CD4-positive, alpha-beta T cell treated with Interferon gamma for 1 hour (primary cell): Measurements from ENCODE around the gene NALCN.

Source experiments
- DNase-seq: peaks from one replicate; pipeline ENCODE4 v3.0.0-alpha.2; 2020

Gene NALCN

DNA sequence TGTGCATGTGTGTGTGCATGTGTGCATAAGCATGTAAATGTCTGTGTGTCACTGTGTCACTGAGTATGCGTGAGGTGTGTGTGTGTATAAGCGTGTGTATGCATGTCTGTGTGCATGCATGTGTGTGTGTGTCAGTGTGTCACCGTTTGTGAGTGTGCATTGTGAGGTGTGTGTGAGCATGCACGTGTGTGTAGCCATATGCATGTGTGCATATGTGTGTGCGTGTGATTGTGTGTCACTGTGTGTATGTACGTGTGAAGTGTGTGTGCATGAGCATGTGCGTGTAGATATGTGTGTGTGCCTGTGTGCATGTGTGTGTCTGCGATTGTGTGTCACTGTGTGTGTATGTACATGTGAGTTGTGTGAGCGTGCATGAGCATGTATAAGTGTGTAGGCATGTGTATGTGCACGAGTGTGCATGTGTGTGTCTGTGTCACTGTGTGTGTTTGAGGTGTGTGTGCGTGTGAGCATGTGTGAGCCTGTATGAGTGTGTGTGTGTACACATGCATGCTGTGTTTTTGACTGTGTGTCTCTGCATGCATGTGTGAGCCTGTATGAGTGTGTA lies 144.5 kb downstream of the NALCN start:
- no peak for DNase-seq

DNA sequence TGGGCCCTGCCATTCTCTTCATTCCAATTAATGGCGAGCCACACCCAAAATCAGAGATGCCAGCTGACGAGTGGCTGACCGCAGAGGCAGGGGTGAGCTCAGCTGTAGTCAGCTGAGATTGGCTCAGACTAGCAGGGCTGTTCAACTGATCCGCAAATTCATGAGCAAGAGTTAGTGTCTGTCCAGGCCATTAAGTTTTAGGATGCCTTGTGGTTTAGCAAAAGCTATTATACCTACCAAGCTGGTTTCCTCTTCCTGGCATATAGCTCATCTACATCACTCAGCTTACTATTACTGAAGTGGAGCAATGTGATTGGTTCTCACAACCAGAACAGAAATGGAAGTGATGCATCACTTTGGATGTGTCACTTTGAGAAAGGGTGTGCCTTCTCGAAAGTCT lies 148.7 kb downstream of the NALCN start:
- DNase-seq: no peak

DNA sequence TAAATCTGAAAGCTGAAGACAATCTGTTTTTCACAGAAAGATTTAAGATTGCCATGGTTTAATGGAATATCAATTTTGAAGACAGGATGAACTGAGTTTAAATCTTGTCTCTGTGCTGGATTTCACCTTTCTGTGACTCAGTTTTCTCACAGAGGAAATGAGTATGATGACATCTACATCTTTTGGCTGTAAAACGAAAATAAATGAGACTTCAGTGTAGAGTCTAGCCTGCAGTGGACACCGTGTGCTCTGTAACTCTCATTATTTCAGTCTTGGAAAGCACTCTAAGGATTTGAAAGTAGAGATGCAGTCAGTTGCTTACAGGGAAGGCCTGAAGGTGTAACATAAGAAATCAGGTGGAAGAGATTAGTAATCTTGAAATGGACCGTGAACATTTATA lies 150.4 kb downstream of the NALCN start:
- no peak for DNase-seq

DNA sequence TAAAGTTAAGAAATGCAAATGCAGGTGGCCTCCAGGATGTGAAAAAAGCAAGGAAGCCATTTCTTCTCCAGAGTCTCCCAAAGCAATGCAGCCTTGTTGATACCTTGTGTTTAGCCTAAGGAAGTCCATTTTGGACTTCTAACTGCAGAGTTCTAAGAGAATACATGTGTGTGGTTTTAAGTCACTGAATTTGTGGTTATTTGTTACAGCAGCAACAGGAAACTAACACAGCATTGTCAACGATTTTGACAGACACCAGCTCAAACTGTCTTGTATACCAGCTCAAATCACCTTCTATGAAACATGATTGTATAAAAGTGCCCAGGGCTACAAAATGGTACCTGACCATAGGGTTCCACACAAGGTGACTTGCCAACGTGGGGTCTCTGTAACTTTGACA lies 151.4 kb downstream of the NALCN start:
- no peak for DNase-seq

DNA sequence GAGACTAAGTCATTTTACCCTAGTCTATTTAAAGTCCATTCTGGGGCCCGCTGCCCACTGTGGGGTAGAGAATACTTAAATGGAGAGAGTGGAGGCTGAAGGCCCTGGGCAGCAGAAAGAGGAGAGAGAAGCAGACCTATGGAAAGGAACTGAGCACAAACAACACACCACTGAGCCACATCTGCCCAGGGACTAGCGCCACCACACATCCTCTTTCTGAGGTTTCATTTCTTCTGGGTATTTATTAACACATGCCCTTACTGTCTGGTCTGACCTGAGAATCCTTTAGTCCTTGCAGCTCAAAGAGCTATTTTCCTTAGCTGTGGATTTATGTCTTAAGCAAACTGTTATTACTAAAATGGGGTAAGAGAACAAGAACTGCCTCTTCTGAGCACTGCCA lies 154.0 kb downstream of the NALCN start:
- DNase-seq: no peak

DNA sequence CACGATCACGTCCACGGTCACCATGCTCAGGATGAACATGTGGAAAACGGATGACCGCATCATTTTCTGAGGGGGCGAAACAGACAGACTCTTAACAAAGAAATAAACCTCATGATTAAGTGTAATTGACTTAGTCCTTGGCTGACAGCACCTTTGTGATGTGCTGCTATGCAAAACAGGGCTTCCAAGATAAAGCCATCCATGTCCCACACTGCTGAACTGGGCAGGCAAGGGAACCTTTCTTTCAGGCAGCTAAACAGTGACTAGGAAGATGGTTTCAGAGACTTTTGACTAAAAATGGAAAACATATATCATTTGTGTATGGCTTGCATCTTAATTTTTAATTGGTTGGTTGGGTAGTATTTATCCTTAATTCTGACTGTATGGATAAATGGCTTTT lies 157.8 kb downstream of the NALCN start:
- no peak for DNase-seq

DNA sequence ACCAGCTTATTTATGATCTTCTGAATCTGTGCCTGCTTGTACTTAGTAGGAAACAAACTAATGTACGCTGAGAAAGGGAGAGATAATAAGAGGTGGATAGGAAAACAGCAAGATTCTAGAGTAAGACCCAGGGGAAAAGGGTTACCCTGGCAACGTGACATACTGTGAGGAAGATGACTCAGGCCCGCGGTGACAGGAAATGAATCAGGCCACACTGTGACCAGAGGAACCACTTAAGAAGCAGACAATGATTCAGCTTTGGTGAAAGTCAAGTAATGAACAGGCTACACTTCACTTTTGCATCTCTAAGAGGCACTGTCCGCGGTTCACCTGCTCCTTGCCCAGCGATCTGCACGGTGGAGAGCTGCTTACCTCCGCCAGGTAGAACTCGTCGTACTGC lies 158.2 kb downstream of the NALCN start:
- no peak for DNase-seq

DNA sequence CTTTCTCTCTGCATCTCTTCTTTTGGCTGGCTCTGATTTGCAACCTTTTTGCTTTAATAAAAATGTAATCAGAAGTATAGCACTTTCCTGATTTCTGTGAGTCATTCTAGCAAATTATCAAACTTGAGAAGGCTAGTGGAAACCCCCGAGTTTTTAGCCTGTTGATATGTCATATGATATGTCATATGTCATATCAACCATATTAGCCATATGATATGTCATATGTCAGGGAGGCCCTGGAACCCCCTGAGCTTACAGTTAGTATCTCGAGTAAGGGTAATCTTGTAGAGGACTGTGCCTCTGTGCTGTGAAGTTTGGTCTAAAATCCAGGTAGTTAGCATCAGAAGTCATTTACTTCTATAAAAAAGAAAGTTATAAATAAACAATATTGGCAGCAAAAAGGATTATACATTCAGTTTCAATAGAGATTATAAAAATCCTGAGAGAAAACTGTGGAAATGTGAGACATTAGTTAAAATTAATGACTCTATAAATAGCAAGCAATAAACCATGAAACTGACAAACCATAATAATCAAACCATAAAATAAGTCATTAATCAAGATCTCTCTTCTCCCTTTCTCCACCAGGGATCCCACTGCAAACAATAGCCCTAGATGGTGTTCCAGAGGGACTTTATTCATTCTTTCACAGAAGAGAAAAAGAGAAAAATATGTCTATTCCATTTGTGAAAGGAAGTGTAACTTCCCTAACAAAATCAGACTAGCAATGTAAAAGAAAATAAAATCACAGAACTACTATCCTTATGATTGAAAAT lies 167.4 kb downstream of the NALCN start:
- DNase-seq: no peak

DNA sequence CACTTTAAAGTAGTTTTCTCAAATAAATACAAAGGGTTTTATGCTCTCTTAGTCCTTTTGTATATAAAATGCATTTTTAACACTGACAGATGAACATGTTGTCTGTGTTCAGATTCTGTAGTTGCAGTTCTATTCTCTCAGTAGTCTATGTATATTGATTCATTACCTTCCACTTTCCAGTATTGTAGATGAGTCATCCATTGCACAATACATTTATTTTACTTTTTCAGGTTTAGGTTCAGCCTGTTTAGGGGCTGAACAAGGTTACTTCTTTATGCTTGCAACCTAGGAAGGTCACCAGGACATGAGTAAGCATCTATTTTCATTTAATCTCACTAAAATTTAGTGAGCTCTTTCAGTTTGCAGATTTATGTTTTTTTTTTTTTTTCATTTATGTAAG lies 173.6 kb downstream of the NALCN start:
- no peak for DNase-seq

DNA sequence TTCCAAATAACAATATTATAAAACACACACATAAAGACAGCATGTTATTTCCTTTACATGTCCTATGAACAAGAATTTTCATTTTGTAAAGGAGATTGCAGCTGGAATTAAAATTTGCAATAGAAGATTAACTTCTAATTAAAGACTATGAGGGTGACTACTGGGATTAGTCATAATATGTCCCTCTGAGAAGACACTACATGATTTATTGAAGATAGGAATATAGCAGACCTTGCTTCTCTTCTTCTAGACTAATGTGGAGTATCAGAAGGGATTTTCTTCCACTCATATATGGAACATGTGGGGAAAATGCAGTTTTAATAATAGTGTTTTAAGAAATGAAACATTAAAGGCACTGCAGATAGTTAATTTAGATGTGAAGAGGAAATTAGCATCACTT lies 177.8 kb downstream of the NALCN start:
- no peak for DNase-seq

DNA sequence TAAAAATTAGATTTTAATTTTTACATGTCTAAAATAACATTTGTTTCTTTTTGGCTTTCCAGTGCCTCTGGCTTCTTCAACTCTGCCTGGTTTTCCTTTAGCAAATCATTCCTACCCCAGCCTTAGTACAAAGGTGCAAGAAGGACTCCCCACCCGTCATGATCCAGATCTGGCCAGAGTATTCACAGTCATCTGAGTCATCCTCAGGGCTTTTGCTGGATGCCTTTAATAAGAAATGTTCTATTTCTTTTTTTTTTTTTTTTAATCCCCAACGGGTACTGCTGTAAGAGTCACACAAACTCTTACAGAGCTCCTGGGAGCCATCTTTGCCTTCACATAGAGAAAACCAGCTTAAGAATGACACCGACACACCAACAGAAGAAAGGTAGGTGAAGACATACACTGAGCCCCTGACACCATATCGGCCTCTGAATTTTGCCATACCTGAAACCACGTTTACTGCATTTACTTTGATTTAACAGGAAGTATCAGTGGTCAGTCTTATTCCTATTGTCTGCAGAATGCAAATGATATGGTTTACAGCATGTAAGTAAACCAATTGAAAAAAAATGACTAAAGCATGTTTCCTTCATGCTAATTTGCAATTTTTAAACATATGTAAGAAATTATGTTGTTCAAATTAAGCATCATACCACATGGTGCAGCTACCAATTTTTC lies 184.4 kb downstream of the NALCN start:
- DNase-seq: no peak

DNA sequence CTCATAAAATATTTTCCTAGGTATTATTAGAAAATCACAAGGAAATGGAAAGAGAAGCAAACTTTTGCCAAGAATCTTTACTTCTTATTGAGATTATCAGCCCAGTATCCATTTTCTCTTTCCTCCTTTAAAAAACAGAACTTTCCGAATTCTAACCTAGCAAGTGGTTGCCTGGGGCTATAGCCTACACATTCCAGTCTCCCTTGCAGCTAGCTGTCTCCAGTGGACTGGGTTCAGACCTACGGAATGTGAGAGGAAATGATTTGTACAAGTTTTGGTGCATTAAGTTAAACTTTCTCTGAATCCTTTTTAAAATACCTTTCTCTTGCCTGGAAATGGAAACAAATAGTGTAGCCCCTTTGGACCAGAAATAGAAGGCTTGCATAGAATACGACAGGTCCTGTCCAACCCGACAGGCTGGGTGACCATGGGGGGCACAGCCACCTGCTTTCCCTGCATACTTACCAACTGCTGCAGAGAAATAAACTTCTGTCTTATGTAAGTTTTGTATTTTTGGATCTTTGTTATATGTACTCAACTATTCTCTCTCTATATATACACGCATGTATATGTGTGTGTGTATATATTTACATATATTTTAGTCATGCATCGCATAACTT lies 185.9 kb downstream of the NALCN start:
- DNase-seq: no peak

DNA sequence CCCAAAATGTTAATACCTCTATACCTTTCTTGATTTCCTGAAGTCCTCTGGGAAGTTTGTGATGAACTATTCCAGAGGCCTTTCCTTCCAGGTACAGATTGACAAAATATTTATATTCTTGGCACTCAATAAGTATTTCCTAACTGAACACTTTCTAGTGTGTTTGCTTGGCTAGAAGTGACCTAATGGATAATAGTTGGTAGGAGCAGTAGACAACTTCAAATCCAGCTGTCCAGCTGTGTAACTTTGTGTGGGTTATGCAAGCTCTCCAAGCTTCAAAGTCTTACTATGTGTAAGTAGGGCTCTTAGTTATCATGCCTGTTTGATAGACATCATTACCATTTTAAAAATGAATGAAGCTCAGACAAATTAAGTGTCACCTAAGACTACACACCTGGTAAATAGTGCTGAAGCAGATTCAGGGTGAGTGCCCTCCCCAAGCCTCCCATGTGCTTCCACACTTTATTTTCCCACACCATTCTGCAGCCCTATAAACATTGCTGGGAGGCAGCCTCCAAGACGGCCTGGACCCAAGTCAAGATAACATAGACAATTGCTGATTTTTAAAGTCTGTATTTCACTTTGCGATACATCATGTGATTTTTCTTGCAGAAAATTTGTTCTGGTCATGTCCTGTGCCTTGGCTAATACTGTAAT lies 196.6 kb downstream of the NALCN start:
- no peak for DNase-seq

DNA sequence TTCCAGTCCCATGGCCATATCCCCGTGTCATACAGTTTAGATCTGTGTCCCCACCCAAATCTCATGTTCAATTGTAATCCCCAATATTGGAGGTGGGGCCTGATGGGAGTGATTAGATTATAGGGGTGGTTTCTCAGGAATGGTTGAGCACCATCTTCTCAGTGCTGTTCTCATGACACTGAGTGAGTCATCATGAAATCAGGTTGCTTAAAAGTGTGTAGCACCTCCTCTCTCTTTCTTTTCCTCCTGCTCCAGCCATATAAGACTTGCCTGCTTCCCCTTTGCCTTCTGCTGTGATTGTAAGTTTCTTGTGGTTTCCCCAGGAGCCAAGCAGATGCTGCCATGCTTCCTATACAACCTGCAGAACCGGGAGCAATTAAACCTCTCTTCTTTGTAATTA lies 197.8 kb downstream of the NALCN start:
- no peak for DNase-seq

DNA sequence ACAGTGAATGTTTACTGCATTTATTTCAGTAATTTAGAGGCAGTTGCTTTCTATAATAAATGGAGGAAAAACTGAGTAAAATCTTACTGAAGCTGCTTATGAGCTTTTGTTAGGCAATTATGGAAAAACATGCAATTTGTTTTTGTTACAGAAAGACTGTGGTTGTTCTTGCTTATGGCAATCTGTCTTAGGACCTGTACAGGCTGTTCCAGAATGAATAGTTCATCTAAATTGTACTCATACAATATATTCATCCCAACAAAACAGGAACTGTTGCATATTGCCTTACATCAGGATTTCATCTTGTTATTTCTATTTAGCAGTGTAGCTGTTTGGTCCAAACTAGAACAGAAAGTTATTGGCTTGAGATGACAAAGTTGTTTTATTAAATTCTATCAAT lies 199.2 kb downstream of the NALCN start:
- no peak for DNase-seq

DNA sequence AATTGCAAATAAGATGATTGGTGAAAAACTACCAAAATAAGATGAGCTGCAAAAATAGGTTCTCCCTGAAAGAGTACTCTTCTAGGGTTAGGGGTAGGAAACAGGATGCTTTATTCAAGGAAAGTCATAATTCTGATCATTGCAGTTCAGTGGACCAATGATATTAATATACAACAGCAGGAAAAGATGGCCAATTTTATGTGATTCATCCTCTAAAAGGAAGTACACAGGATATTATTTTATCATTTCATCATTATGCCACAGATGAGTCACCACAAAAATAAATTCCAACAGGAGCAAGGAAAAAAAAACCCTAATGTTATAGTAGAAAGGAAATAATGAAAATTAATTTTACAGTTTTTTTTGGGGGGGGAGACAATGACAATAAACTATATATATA lies 205.0 kb downstream of the NALCN start:
- DNase-seq: no peak

DNA sequence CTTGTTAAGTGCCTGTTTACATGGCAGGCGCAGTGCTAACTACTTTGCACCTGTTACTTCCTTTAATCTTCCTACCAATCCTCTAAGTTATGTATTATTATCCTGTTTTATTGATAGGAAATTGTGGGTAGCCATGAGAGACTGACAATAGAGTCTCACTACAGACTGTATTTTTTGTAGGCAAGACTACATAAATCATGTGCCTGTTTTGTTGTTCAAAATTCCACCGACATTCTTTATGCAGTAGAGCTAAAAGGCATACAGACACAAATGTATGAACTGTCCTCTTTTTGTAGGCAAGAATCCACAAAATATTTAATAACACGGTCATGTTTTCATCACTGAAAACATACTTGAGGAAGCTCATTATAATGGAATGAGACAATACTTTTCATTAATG lies 205.5 kb downstream of the NALCN start:
- no peak for DNase-seq

DNA sequence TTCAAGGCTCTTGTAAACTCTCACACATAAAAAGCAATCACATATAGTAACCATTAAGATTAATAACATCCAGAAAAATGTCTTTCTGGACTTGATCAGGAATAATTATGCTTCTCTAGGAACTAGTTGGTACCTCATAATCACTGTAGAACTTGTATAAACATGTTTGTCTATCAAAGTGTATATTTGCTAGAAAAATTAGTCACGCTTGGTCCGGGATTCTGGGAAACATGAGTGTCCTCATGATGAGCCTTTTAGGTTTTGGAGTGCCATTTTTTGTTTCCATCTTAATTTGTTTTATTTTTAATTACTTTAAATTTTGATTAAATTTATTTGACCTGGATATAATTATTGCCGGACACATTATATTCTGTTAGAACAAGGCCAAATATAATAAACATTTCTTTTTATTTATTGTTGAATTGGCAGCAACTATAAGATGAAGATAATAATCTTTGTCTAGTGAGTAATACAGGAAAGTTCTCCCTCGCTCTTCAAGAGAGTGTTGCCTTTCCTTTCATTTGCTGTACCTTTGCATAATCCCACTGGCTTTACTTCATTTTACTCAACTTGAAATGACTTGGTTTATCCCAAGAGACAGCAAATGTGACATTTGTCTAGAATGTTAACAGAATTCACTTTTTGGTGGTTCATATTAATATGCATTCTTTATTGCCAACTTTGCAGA lies 207.0 kb downstream of the NALCN start:
- no peak for DNase-seq

DNA sequence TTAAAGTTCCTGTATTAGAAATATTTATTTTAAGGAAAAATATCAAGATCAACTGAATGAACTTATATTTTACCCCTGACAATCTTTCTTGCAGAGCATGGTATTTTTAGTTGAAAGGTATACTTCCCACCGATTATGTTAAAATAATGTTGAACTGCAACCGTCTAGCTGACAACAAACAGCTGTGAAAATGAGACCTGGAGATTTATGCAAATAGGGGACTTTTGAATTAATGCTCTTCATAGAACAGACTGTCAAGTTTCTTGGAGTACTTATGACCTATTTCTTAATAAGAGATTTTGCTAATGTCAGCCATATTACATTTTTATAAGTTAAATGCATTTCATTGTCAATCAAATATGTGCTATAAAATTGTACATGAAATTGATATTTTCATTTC lies 210.9 kb downstream of the NALCN start:
- DNase-seq: no peak

DNA sequence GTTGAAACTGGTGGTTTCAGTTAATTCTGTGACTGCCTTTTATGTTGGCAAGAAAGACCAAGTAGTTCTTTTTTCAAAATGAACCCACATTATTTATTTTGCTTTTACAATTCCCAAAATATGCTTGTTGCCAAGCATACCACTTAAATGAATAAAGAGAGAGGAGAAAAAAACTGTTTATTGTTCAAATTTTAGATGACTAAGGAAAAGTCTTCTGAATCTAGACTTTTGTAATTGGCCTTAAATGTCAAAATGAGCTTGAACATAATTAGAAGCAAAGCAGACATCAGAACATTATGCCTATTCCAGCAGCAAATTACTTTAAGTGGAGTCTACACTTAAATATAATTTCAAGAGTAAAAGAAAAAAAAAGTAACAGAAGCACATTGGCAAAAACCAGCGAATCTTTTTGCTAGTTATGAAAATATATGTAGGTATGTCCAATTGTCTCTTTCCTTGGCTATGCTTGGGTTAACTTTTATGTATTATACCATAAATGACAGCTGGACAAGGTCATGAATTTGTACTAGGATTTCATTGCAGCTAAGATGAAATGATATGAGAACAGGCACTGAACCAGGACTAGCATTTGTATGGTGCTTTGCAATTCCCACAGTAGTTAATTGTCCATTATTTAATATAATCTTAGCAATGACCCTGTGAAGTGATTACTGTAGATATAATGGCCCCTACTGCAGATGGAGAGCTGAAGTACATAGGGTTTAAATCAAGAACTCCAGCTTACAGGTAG lies 211.9 kb downstream of the NALCN start:
- no peak for DNase-seq

DNA sequence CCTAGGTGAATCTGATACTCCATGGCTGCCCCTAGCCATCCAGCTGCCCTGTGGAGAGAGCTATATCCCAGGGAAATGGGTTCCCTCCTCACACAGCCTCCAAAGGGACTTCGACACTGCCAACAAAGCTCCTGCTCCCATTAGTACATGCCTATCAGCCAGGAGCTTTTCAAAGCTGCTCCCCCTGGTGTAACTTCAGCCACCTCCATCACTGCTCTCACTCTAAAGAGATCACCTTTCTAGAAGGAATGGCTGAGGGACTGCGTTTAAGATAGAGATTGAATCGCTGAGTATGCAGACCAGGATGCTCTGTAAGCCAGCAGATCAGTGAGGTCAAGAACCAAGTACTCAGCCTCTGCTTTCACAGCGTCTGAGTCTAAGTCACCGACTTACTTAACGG lies 213.7 kb downstream of the NALCN start:
- no peak for DNase-seq

DNA sequence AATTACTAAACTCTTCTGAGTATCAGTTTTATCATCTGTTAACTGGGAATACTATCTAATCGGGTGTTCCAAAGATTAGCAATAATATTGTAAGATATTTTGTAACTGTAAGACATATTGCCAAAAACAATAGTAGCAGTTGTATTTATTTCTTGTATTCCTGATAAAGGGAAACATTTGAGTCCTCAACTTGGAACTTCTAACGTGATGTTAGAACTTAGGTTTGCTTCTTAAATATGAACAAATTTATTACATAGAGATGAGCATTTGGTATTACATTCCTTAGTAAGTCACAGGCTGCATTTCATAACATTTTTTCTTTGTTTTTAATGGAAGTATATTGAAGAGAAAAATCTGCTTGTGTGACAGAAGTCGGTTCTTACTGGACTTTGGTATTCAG lies 225.3 kb downstream of the NALCN start:
- DNase-seq: no peak
